K562 (cell line): ENCODE measurements around the gene SGSM2. TPM values are rescaled to one million over a fixed set of nuclear protein-coding genes. Genes with fewer than 3 reads are reported as not detected.

Source experiments
- BRD4 ChIP-seq: fragments of 200-600 bp; sonication (generic); IDR thresholded peaks from 2 replicates; pipeline ENCODE4 v1.6.1; 2017; ENCODE audit warnings: inconsistent platforms
- BRF1 ChIP-seq: IDR thresholded peaks from 3 replicates; pipeline ENCODE4 v1.6.1; 2011; ENCODE audit warnings: borderline replicate concordance, mild to moderate bottlenecking; ENCODE audit not compliant: insufficient read length; ENCODE audit errors: extremely low read depth
- CTBP1 ChIP-seq: fragments of 450-650 bp; IDR thresholded peaks from 2 replicates; pipeline ENCODE4 v1.6.1; 2016; ENCODE audit warnings: borderline replicate concordance
- CUX1 ChIP-seq: fragments of 200-800 bp; sonication (Bioruptor generic); IDR thresholded peaks from 2 replicates; pipeline ENCODE4 v1.6.1; 2016; ENCODE audit warnings: missing genetic modification characterization, missing compliant biosample characterization
- HNRNPK ChIP-seq: fragments of 200-400 bp; formaldehyde crosslinking; IDR thresholded peaks from one replicate; pipeline ENCODE4 v1.6.1; 2018; ENCODE audit warnings: mild to moderate bottlenecking, low read depth, low read length; ENCODE audit not compliant: poor library complexity, severe bottlenecking
- IRF2 ChIP-seq: sonication (generic); formaldehyde crosslinking; IDR thresholded peaks from 2 replicates; pipeline ENCODE4 v1.8.1; 2022; ENCODE audit warnings: mild to moderate bottlenecking, missing genetic modification reagents
- IRF9 ChIP-seq: fragments of 450-650 bp; IDR thresholded peaks from 2 replicates; pipeline ENCODE4 v1.6.1; 2016; ENCODE audit warnings: missing biosample characterization, missing genetic modification characterization
- MTA2 ChIP-seq: fragments of 450-650 bp; IDR thresholded peaks from 2 replicates; pipeline ENCODE4 v1.6.1; 2016; ENCODE audit warnings: low read depth
- MTA3 ChIP-seq: fragments of 450-650 bp; formaldehyde crosslinking; IDR thresholded peaks from 2 replicates; pipeline ENCODE4 v1.6.1; 2017; ENCODE audit warnings: mild to moderate bottlenecking, borderline replicate concordance
- MYBL2 ChIP-seq, 2 experiments: fragments of 450-650 bp in 1 of 2; sonication (generic) in 1 of 2; formaldehyde crosslinking in 1 of 2; IDR thresholded peaks; 2 replicates each; pipeline versions ENCODE4 v1.6.1 to v1.8.1; 2017 to 2022; ENCODE audit warnings: borderline replicate concordance in 1 of 2, inconsistent platforms in 1 of 2, low read depth in 1 of 2, mild to moderate bottlenecking in 1 of 2, missing genetic modification reagents in 1 of 2, moderate library complexity in 1 of 2
- NCOA4 ChIP-seq: fragments of 450-650 bp; IDR thresholded peaks from 2 replicates; pipeline ENCODE4 v1.6.1; 2018; ENCODE audit warnings: mild to moderate bottlenecking; ENCODE audit not compliant: partially characterized antibody
- NR2C1 ChIP-seq, 2 experiments: fragments of 450-650 bp; IDR thresholded peaks; 2 replicates each; pipeline ENCODE4 v1.6.1; 2017; ENCODE audit warnings: mild to moderate bottlenecking in 2 of 2, antibody characterized with exemption in 1 of 2, inconsistent platforms in 1 of 2, missing compliant biosample characterization in 1 of 2, missing genetic modification characterization in 1 of 2
- RBM22 ChIP-seq: fragments of 200-400 bp; formaldehyde crosslinking; IDR thresholded peaks from 2 replicates; pipeline ENCODE4 v1.6.1; 2018; ENCODE audit warnings: low read length, low read depth; ENCODE audit not compliant: poor library complexity, severe bottlenecking
- TEAD2 ChIP-seq: fragments of 450-650 bp; IDR thresholded peaks from 2 replicates; pipeline ENCODE4 v1.6.1; 2016; ENCODE audit warnings: missing genetic modification characterization, control low read depth, missing compliant biosample characterization
- polyA plus RNA-seq, 8 experiments: library from polyadenylated mRNA; depleted of rRNA in 4 of 8; stranded (reverse) in 5 of 8; unstranded in 3 of 8; fragments of >200 nt; fragmentation: Nextera tagmentation in 2 of 8; fragmentation: Illumina TruSeq in 1 of 8; extraction: Ambion mirVana in 2 of 8; extraction: Trizol in 1 of 8; gene quantifications; 2 replicates each; pipeline versions ENCODE4 v1.2.1 to v1.2.3, GENCODE V29; 2011 to 2014; ENCODE audit warnings: inconsistent platforms in 1 of 8, missing spikeins in 1 of 8
- total RNA-seq, 7 experiments: library from RNA; depleted of rRNA in 6 of 7; stranded (reverse); fragments of >200 nt in 6 of 7; fragmentation: Illumina TruSeq in 2 of 7; extraction: Trizol in 2 of 7; gene quantifications; 2 replicates each; pipeline versions ENCODE4 v1.2.1 to v1.2.3, GENCODE V29; 2011 to 2021; ENCODE audit warnings: low replicate concordance in 1 of 7
- TF ChIP-seq, protein P1 (sequence below): IDR thresholded peaks from 2 replicates; pipeline ENCODE4 v1.6.1; 2014; ENCODE audit warnings: antibody characterized with exemption
- TF ChIP-seq, protein P2 (sequence below): fragments of 450-650 bp; IDR thresholded peaks from 2 replicates; pipeline ENCODE4 v1.6.1; 2016; ENCODE audit warnings: borderline replicate concordance

Gene SGSM2
- total and polyA plus RNA-seq, 9 of the 15 experiments (the other 6 are each of a cell fraction or from before 2014, with no cell fraction given) = 0.20 to 26.3 (median 14.8) TPM

DNA sequence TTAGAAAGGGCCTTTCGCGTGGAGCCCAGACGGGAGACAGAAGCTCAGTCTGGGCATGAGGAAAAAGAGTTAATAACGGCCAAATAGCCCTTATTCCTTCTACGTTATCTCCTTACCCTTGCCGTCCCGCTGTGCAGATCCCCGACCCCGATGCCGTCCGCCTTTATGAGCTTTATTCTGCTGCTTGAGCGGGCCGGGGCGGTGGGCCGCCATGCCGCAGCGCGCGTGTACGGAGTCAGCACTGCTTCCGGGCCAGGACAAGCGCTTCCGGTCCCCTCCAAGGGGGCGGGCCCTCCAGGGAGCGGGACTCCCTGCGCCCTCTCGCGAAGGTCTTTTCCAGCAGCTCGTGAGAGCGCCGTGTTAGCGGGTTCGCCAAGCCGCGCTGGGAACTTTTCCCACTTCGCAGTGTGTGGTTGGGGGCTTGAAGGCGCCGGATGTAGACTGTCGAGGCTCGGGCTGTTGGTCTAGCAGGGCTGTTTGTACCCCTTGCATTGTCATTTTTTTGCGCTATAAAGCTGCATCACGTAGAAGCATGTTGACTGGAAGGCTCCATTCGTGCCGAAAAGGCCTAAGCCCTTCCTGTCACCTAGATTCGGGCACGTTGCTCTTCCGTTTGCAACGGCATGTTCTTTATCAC lies 968 bp upstream of the SGSM2 start, which contains the start of gene TSR1 (continued):
- TF ChIP-seq IRF9 = no peak
- no peak for TF ChIP-seq MYBL2 (IDR thresholded peaks at IDR 0.05; ENCODE audit: low read depth)
- TF ChIP-seq MYBL2 (CRISPR knock-in tag; IDR thresholded peaks at IDR 0.05; ENCODE audit: borderline replicate concordance) = no peak
- no peak for TF ChIP-seq IRF2 (CRISPR knock-in tag)
- no peak for TF ChIP-seq BRF1
- peak; percentile 58; the same call in 1 of the 2 replicates for TF ChIP-seq CTBP1
- TF ChIP-seq MTA2 = peak; percentile 59; the same call in 1 of the 2 replicates
- no peak for TF ChIP-seq RBM22
- no peak for TF ChIP-seq CUX1 (CRISPR knock-in tag)
- no peak for TF ChIP-seq TEAD2 (tag)
- TF ChIP-seq NCOA4 = no peak
- peak; percentile 48; the same call in 1 of the 2 replicates for TF ChIP-seq MTA3
- TF ChIP-seq, protein P1, sequence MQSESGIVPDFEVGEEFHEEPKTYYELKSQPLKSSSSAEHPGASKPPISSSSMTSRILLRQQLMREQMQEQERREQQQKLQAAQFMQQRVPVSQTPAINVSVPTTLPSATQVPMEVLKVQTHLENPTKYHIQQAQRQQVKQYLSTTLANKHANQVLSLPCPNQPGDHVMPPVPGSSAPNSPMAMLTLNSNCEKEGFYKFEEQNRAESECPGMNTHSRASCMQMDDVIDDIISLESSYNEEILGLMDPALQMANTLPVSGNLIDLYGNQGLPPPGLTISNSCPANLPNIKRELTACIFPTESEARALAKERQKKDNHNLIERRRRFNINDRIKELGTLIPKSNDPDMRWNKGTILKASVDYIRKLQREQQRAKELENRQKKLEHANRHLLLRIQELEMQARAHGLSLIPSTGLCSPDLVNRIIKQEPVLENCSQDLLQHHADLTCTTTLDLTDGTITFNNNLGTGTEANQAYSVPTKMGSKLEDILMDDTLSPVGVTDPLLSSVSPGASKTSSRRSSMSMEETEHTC = no peak
- TF ChIP-seq, protein P2, sequence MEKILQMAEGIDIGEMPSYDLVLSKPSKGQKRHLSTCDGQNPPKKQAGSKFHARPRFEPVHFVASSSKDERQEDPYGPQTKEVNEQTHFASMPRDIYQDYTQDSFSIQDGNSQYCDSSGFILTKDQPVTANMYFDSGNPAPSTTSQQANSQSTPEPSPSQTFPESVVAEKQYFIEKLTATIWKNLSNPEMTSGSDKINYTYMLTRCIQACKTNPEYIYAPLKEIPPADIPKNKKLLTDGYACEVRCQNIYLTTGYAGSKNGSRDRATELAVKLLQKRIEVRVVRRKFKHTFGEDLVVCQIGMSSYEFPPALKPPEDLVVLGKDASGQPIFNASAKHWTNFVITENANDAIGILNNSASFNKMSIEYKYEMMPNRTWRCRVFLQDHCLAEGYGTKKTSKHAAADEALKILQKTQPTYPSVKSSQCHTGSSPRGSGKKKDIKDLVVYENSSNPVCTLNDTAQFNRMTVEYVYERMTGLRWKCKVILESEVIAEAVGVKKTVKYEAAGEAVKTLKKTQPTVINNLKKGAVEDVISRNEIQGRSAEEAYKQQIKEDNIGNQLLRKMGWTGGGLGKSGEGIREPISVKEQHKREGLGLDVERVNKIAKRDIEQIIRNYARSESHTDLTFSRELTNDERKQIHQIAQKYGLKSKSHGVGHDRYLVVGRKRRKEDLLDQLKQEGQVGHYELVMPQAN = peak; percentile 98
- TF ChIP-seq HNRNPK = no peak
- TF ChIP-seq BRD4 = no peak
- peak; percentile 98 for TF ChIP-seq NR2C1 (IDR thresholded peaks at IDR 0.05)
- peak; percentile 99 for TF ChIP-seq NR2C1 (tag; IDR thresholded peaks at IDR 0.05)
